Fibroblast of lung (primary cell): ENCODE results near the gene CRELD2. TPM values are rescaled to one million over a fixed set of nuclear protein-coding genes. Genes with fewer than 3 reads are reported as not detected.

ENCODE experiments used
- DNase-seq, 2 donors: peaks; one replicate each; pipeline versions ENCODE4 v3.0.0 to v3.0.0-alpha.2; 2010; ENCODE audit warnings: low read depth in 2 of 2
- H2AFZ ChIP-seq: 2 replicates; pipeline ENCODE4 v1.5.1; 2012; ENCODE audit warnings: low read length, control low read depth, inconsistent platforms
- H3K27ac ChIP-seq: 2 replicates; pipeline ENCODE4 v1.5.1; 2011; ENCODE audit warnings: low read length, control low read depth; ENCODE audit not compliant: insufficient read depth
- H3K27me3 ChIP-seq: 2 replicates; pipeline ENCODE4 v1.5.1; 2011; ENCODE audit warnings: mild to moderate bottlenecking, low read length; ENCODE audit not compliant: control insufficient read depth, insufficient read depth
- H3K36me3 ChIP-seq: 2 replicates; pipeline ENCODE4 v1.5.1; 2011; ENCODE audit warnings: low read length; ENCODE audit not compliant: control insufficient read depth, insufficient read depth
- H3K4me1 ChIP-seq: 2 replicates; pipeline ENCODE4 v1.5.1; 2011; ENCODE audit warnings: low read length; ENCODE audit not compliant: control insufficient read depth, insufficient read depth; ENCODE audit errors: extremely low read depth
- H3K4me2 ChIP-seq: 2 replicates; pipeline ENCODE4 v1.5.1; 2011; ENCODE audit warnings: low read length, control low read depth; ENCODE audit not compliant: insufficient read depth; ENCODE audit errors: extremely low read depth
- H3K4me3 ChIP-seq, 4 experiments: fragments of 200-600 bp in 1 of 4; sonication (generic) in 1 of 4; replicated peaks in 1 of 4; 2 replicates each; pipeline ENCODE4 v1.5.1; 2011 to 2016; ENCODE audit warnings: low read length in 4 of 4, low read depth in 3 of 4, mild to moderate bottlenecking in 3 of 4, control low read depth in 2 of 4, inconsistent platforms in 1 of 4, mixed read lengths in 1 of 4; ENCODE audit not compliant: insufficient read depth in 1 of 4; ENCODE audit errors: control extremely low read depth in 1 of 4
- H3K79me2 ChIP-seq: 2 replicates; pipeline ENCODE4 v1.5.1; 2012; ENCODE audit warnings: mild to moderate bottlenecking, low read length, inconsistent platforms; ENCODE audit not compliant: control insufficient read depth, insufficient read depth
- H3K9ac ChIP-seq: 2 replicates; pipeline ENCODE4 v1.5.1; 2011; ENCODE audit warnings: mild to moderate bottlenecking, low read length, control low read depth; ENCODE audit not compliant: insufficient read depth
- H3K9me3 ChIP-seq: 2 replicates; pipeline ENCODE4 v1.5.1; 2012; ENCODE audit warnings: low read depth, low read length; ENCODE audit not compliant: control insufficient read depth, insufficient read depth
- H4K20me1 ChIP-seq: 2 replicates; pipeline ENCODE4 v1.5.1; 2011; ENCODE audit warnings: low read length; ENCODE audit not compliant: control insufficient read depth, insufficient read depth; ENCODE audit errors: extremely low read depth
- CTCF ChIP-seq, 2 donors: IDR thresholded peaks in 1 of 2; conservative IDR thresholded peaks in 1 of 2; 1 replicate in 1 of 2; 2 replicates in 1 of 2; pipeline ENCODE4 v1.5.1; 2011 to 2012; ENCODE audit warnings: low read length in 2 of 2, control low read depth in 1 of 2, inconsistent platforms in 1 of 2, low read depth in 1 of 2, mild to moderate bottlenecking in 1 of 2
- EZH2 ChIP-seq: IDR thresholded peaks from 2 replicates; pipeline ENCODE4 v1.5.1; 2012; ENCODE audit warnings: low read length, control low read depth, mild to moderate bottlenecking; ENCODE audit errors: missing control alignments
- polyA plus RNA-seq, 2 donors: library from polyadenylated mRNA; depleted of rRNA in 1 of 2; stranded (reverse) in 1 of 2; unstranded in 1 of 2; fragments of >200 nt; gene quantifications; 2 replicates each; pipeline ENCODE4 v1.2.1, GENCODE V29; 2011 to 2012; ENCODE audit warnings: missing spikeins in 1 of 2
- total RNA-seq: library from RNA; depleted of rRNA; stranded (reverse); fragments of >200 nt; gene quantifications from 2 replicates; pipeline ENCODE4 v1.2.1, GENCODE V29; 2014

The CRELD2 gene
- total and polyA plus RNA-seq, 2 donors (not counting 1 experiment from before 2014, with no cell fraction given): 45.3 to 56.6 TPM

GRCh38 chr22:49955581-49956417, 37.4 kb downstream of the CRELD2 start:
- Histone ChIP-seq H3K9me3 (no peaks in the 10 kb centered on the region), H3K27me3 (no peaks in the 10 kb centered on the region), H3K4me1 (peaks cover 19% of the 10 kb centered on the region), H3K79me2 (peaks cover 1% of the 10 kb centered on the region), H3K4me2 (no peak overlapping the region), H4K20me1 (no peaks in the 10 kb centered on the region), H3K36me3 (no peaks in the 10 kb centered on the region), H3K27ac (no peak overlapping the region), H3K9ac (no peak overlapping the region), H3K4me3 (no peak overlapping the region), H2AFZ (no peak overlapping the region)
- TF ChIP-seq CTCF (conservative IDR thresholded peaks at IDR 0.05 in 1 of 2, IDR thresholded peaks at IDR 0.05 in 1 of 2; ENCODE audit: low read depth in 1 of 2, low read length in 2 of 2) (no peak), EZH2 (no peak)
- no peak for DNase-seq

GRCh38 chr22:49956418-49956770, 38.0 kb downstream of the CRELD2 start:
- H3K4me2 ChIP-seq: no peak overlapping the region
- no peaks in the 10 kb centered on the region for H3K27me3 ChIP-seq
- no peak for DNase-seq
- no peak overlapping the region for H3K27ac ChIP-seq
- peaks cover 19% of the 10 kb centered on the region for H3K4me1 ChIP-seq
- H4K20me1 ChIP-seq: no peaks in the 10 kb centered on the region
- H3K9ac ChIP-seq: no peak overlapping the region
- H3K9me3 ChIP-seq: no peaks in the 10 kb centered on the region
- H3K4me3 ChIP-seq: no peak overlapping the region
- H3K79me2 ChIP-seq: peaks cover 7% of the 10 kb centered on the region
- no peak overlapping the region for H2AFZ ChIP-seq
- no peaks in the 10 kb centered on the region for H3K36me3 ChIP-seq
- TF ChIP-seq EZH2 (no peak), CTCF (conservative IDR thresholded peaks at IDR 0.05 in 1 of 2, IDR thresholded peaks at IDR 0.05 in 1 of 2; ENCODE audit: low read depth in 1 of 2, low read length in 2 of 2) (no peak)

- peaks cover 13% of the 10 kb centered on the region for H3K79me2 ChIP-seq
- no peak overlapping the region for H3K4me2 ChIP-seq
- DNase-seq: no peak
- no peak overlapping the region for H3K27ac ChIP-seq
- H3K27me3 ChIP-seq: no peaks in the 10 kb centered on the region
- H3K4me1 ChIP-seq: peaks cover 11% of the 10 kb centered on the region
- H2AFZ ChIP-seq: no peak overlapping the region
- no peaks in the 10 kb centered on the region for H3K9me3 ChIP-seq
- no peak overlapping the region for H3K9ac ChIP-seq
- H3K36me3 ChIP-seq: peaks cover 5% of the 10 kb centered on the region
- H3K4me3 ChIP-seq: no peak overlapping the region
- no peaks in the 10 kb centered on the region for H4K20me1 ChIP-seq
- no peak for TF ChIP-seq EZH2
- TF ChIP-seq CTCF (conservative IDR thresholded peaks at IDR 0.05 in 1 of 2, IDR thresholded peaks at IDR 0.05 in 1 of 2; ENCODE audit: low read depth in 1 of 2, low read length in 2 of 2): no peak
Observed at GRCh38 chr22:49956914-49957825, 38.7 kb downstream of the CRELD2 start.
